ENCODE measurements around the gene LAMA2.

Gene LAMA2

GRCh38 chr6:129239825-129240491 lies 357.0 kb downstream of the LAMA2 start:
- TF ChIP-seq CTCF (IDR thresholded peaks at IDR 0.05; ENCODE audit: low read length, missing control alignments), result no peak
- H3K4me3 ChIP-seq (replicated peaks; ENCODE audit: low read depth, low read length), result no peak overlapping the region
- no peak for DNase-seq (ENCODE audit: low read depth)

- no peak for TF ChIP-seq CTCF (IDR thresholded peaks at IDR 0.05; ENCODE audit: low read length, missing control alignments)
- no peak for DNase-seq (ENCODE audit: low read depth)
- H3K4me3 ChIP-seq (replicated peaks; ENCODE audit: low read depth, low read length), result no peak overlapping the region
Observed at GRCh38 chr6:129240492-129240853, 357.5 kb downstream of the LAMA2 start.

DNA sequence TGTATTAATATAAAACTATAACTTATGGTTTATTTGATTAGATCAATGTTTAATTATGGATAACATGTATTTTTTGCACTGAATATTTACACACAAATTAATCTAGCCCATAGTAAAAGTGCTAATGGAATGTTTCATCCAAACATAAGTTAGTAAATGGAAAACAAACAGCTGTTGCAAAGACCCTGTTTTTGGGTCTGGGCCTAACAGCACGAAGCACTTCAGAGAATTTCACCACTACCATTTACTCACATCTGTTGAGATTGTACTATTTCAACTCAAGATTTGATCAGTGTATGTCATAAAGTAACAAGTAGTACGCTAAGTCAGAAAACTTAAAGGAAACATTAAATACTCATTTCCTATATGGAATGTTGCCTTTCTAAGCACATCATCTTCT lies 359.6 kb downstream of the LAMA2 start:
- DNase-seq (ENCODE audit: low read depth), result no peak
- no peak for TF ChIP-seq CTCF (IDR thresholded peaks at IDR 0.05; ENCODE audit: low read length, missing control alignments)
- H3K4me3 ChIP-seq (replicated peaks; ENCODE audit: low read depth, low read length), result no peak overlapping the region

DNA sequence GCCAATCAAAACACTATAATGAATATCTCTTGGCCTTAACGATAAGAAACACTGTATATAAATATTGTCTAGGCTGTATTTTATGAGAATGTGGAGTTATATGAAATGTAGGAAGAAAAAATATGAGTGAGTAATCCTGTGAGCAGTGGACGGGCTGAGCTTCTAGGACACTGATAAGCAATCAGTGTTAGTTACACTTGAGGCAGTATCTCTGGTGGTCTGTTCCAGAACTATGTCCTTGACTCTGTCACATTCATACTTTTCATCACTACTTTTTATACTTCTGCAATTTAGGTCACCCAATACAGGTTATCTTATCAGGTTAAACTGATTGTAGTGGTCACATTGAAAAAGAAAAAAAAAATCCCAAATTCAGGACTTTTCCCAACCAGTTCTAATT lies 360.4 kb downstream of the LAMA2 start:
- no peak for DNase-seq (ENCODE audit: low read depth)
- no peak for TF ChIP-seq CTCF (IDR thresholded peaks at IDR 0.05; ENCODE audit: low read length, missing control alignments)
- H3K4me3 ChIP-seq (replicated peaks; ENCODE audit: low read depth, low read length), result no peak overlapping the region

GRCh38 chr6:129248946-129249345 lies 366.0 kb downstream of the LAMA2 start:
- H3K4me3 ChIP-seq (replicated peaks; ENCODE audit: low read depth, low read length), result no peak overlapping the region
- no peak for TF ChIP-seq CTCF (IDR thresholded peaks at IDR 0.05; ENCODE audit: low read length, missing control alignments)
- DNase-seq (ENCODE audit: low read depth), result no peak

- TF ChIP-seq CTCF (IDR thresholded peaks at IDR 0.05; ENCODE audit: low read length, missing control alignments), result peak; percentile 88
- peak; percentile 87 for DNase-seq (ENCODE audit: low read depth)
- no peak overlapping the region for H3K4me3 ChIP-seq (replicated peaks; ENCODE audit: low read depth, low read length)
Observed at GRCh38 chr6:129251669-129252376, 368.9 kb downstream of the LAMA2 start.

All from fibroblast of pulmonary artery (primary cell).